Hippocampal formation (tissue), 2 donors: ENCODE measurements around the gene STK38.
A peak's percentile ranks its signal among the peaks of the same experiment; 100 is the strongest.

Experiments
- DNase-seq, 2 donors: peaks; one replicate each; lab custom pipeline; 2025; lab: John Stamatoyannopoulos, UW

Gene STK38

GRCh38 chr6:36563928-36564284 is 16.6 kb upstream of the STK38 start:
- no peak for DNase-seq

- DNase-seq: no peak
Observed at GRCh38 chr6:36563237-36563927, 16.1 kb upstream of the STK38 start.

- no peak for DNase-seq
Observed at GRCh38 chr6:36560822-36561221, 13.5 kb upstream of the STK38 start.

GRCh38 chr6:36559011-36559793 is 11.9 kb upstream of the STK38 start:
- DNase-seq: no peak

GRCh38 chr6:36556281-36556680 is 9.0 kb upstream of the STK38 start:
- no peak for DNase-seq

- DNase-seq: no peak
Observed at GRCh38 chr6:36555750-36556252, 8.5 kb upstream of the STK38 start.

- DNase-seq: no peak
Observed at GRCh38 chr6:36550473-36551000, 3.3 kb upstream of the STK38 start.

- DNase-seq: no peak
Observed at GRCh38 chr6:36548401-36548743, 1.1 kb upstream of the STK38 start.

GRCh38 chr6:36547646-36548400 is 544 bp upstream of the STK38 start:
- no peak for DNase-seq

- DNase-seq: peak; percentile 26 to 27
Observed at GRCh38 chr6:36546308-36546919, 865 bp downstream of the STK38 start.

GRCh38 chr6:36545767-36546307 is 1.4 kb downstream of the STK38 start:
- no peak for DNase-seq

- no peak for DNase-seq
Observed at GRCh38 chr6:36544228-36544627, 3.1 kb downstream of the STK38 start.

- no peak for DNase-seq
Observed at GRCh38 chr6:36542041-36542440, 5.2 kb downstream of the STK38 start.

GRCh38 chr6:36539814-36540568 is 7.3 kb downstream of the STK38 start:
- no peak for DNase-seq

GRCh38 chr6:36536873-36537547 is 10.3 kb downstream of the STK38 start:
- no peak for DNase-seq

GRCh38 chr6:36533321-36533720 is 14.0 kb downstream of the STK38 start:
- DNase-seq: no peak

- DNase-seq: no peak
Observed at GRCh38 chr6:36526066-36526465, 21.2 kb downstream of the STK38 start.

GRCh38 chr6:36525346-36525745 is 21.9 kb downstream of the STK38 start:
- no peak for DNase-seq

- no peak for DNase-seq
Observed at GRCh38 chr6:36524871-36525270, 22.4 kb downstream of the STK38 start.

GRCh38 chr6:36523936-36524499 is 23.3 kb downstream of the STK38 start:
- no peak for DNase-seq
